Stimulated activated memory B cell treated with anti-CD40 and anti-IgM and Interleukin-4, amounts not matched to agents 10 μg/mL and 1 μg/mL and 100 μg/mL, for 72 hours (primary cell): ENCODE measurements around the gene SMOC2.

Experiments
- ATAC-seq: fragments of 150-1000 bp; cut with Tn5 transposase; 2 replicates; pipeline ENCODE4 v1.10.0; 2021
- H3K27ac Mint-ChIP-seq: one replicate; pipeline ENCODE4 v1.8.0; 2022; ENCODE audit warnings: mild to moderate bottlenecking, mixed read lengths
- H3K27me3 Mint-ChIP-seq: one replicate; pipeline ENCODE4 v1.8.0; 2022; ENCODE audit warnings: mixed read lengths
- H3K36me3 Mint-ChIP-seq: one replicate; pipeline ENCODE4 v1.8.0; 2022; ENCODE audit warnings: mixed read lengths
- H3K4me1 Mint-ChIP-seq: one replicate; pipeline ENCODE4 v1.8.0; 2022; ENCODE audit warnings: mixed read lengths
- H3K4me3 Mint-ChIP-seq: one replicate; pipeline ENCODE4 v1.8.0; 2022; ENCODE audit warnings: mild to moderate bottlenecking, moderate library complexity, mixed read lengths
- H3K9me3 Mint-ChIP-seq: one replicate; pipeline ENCODE4 v1.8.0; 2022; ENCODE audit warnings: mixed read lengths

The SMOC2 gene

GRCh38 chr6:168638468-168639271, 197.7 kb downstream of the SMOC2 start:
- Mint-ChIP-seq H3K27ac (no peak overlapping the region), H3K27me3 (peaks cover 10% of the 10 kb centered on the region), H3K9me3 (peaks cover 5% of the 10 kb centered on the region), H3K4me3 (no peak overlapping the region), H3K4me1 (no peaks in the 10 kb centered on the region), H3K36me3 (no peaks in the 10 kb centered on the region)
- no peak for ATAC-seq

GRCh38 chr6:168640181-168640580, 199.2 kb downstream of the SMOC2 start:
- no peak for ATAC-seq
- H3K27me3 Mint-ChIP-seq: peaks cover 10% of the 10 kb centered on the region
- H3K36me3 Mint-ChIP-seq: no peaks in the 10 kb centered on the region
- H3K9me3 Mint-ChIP-seq: no peaks in the 10 kb centered on the region
- H3K4me1 Mint-ChIP-seq: no peaks in the 10 kb centered on the region
- no peak overlapping the region for H3K27ac Mint-ChIP-seq
- no peak overlapping the region for H3K4me3 Mint-ChIP-seq

GRCh38 chr6:168640768-168641167, 199.8 kb downstream of the SMOC2 start:
- Mint-ChIP-seq H3K27me3 (peaks cover 10% of the 10 kb centered on the region), H3K4me1 (no peaks in the 10 kb centered on the region), H3K4me3 (no peak overlapping the region), H3K27ac (no peak overlapping the region), H3K9me3 (no peaks in the 10 kb centered on the region), H3K36me3 (no peaks in the 10 kb centered on the region)
- ATAC-seq: no peak

GRCh38 chr6:168641446-168641845, 200.5 kb downstream of the SMOC2 start:
- Mint-ChIP-seq H3K4me1 (no peaks in the 10 kb centered on the region), H3K9me3 (no peaks in the 10 kb centered on the region), H3K27me3 (peaks cover 10% of the 10 kb centered on the region), H3K4me3 (no peak overlapping the region), H3K36me3 (no peaks in the 10 kb centered on the region), H3K27ac (no peak overlapping the region)
- ATAC-seq: no peak

- Mint-ChIP-seq H3K9me3 (no peaks in the 10 kb centered on the region), H3K4me1 (no peaks in the 10 kb centered on the region), H3K4me3 (no peak overlapping the region), H3K27me3 (peaks cover 9% of the 10 kb centered on the region), H3K36me3 (no peaks in the 10 kb centered on the region), H3K27ac (no peak overlapping the region)
- peak; percentile 35 for ATAC-seq
Observed at GRCh38 chr6:168643401-168643800, 202.4 kb downstream of the SMOC2 start.

GRCh38 chr6:168645326-168645725, 204.3 kb downstream of the SMOC2 start:
- H3K4me1 Mint-ChIP-seq: no peaks in the 10 kb centered on the region
- H3K27ac Mint-ChIP-seq: no peak overlapping the region
- H3K9me3 Mint-ChIP-seq: no peaks in the 10 kb centered on the region
- H3K27me3 Mint-ChIP-seq: peaks cover 9% of the 10 kb centered on the region
- no peak for ATAC-seq
- H3K4me3 Mint-ChIP-seq: no peak overlapping the region
- H3K36me3 Mint-ChIP-seq: no peaks in the 10 kb centered on the region

GRCh38 chr6:168647271-168647670, 206.3 kb downstream of the SMOC2 start:
- no peak for ATAC-seq
- H3K9me3 Mint-ChIP-seq: no peaks in the 10 kb centered on the region
- H3K4me1 Mint-ChIP-seq: no peaks in the 10 kb centered on the region
- H3K27ac Mint-ChIP-seq: no peak overlapping the region
- peaks cover 9% of the 10 kb centered on the region for H3K27me3 Mint-ChIP-seq
- H3K36me3 Mint-ChIP-seq: no peaks in the 10 kb centered on the region
- no peak overlapping the region for H3K4me3 Mint-ChIP-seq

- Mint-ChIP-seq H3K4me1 (no peaks in the 10 kb centered on the region), H3K4me3 (no peak overlapping the region), H3K36me3 (no peaks in the 10 kb centered on the region), H3K27me3 (peaks cover 9% of the 10 kb centered on the region), H3K9me3 (no peaks in the 10 kb centered on the region), H3K27ac (no peak overlapping the region)
- ATAC-seq: peak; percentile 40
Observed at GRCh38 chr6:168648240-168649125, 207.5 kb downstream of the SMOC2 start.

GRCh38 chr6:168649209-168649608, 208.2 kb downstream of the SMOC2 start:
- no peaks in the 10 kb centered on the region for H3K9me3 Mint-ChIP-seq
- no peak overlapping the region for H3K4me3 Mint-ChIP-seq
- no peak for ATAC-seq
- H3K27ac Mint-ChIP-seq: no peak overlapping the region
- H3K27me3 Mint-ChIP-seq: peaks cover 9% of the 10 kb centered on the region
- H3K4me1 Mint-ChIP-seq: no peaks in the 10 kb centered on the region
- no peaks in the 10 kb centered on the region for H3K36me3 Mint-ChIP-seq

- H3K36me3 Mint-ChIP-seq: no peaks in the 10 kb centered on the region
- no peaks in the 10 kb centered on the region for H3K4me1 Mint-ChIP-seq
- no peak for ATAC-seq
- H3K27me3 Mint-ChIP-seq: peaks cover 9% of the 10 kb centered on the region
- peaks cover 2% of the 10 kb centered on the region for H3K9me3 Mint-ChIP-seq
- H3K27ac Mint-ChIP-seq: no peak overlapping the region
- H3K4me3 Mint-ChIP-seq: no peak overlapping the region
Observed at GRCh38 chr6:168650671-168651111, 209.7 kb downstream of the SMOC2 start.

- Mint-ChIP-seq H3K9me3 (peaks cover 21% of the 10 kb centered on the region), H3K27me3 (no peaks in the 10 kb centered on the region), H3K4me3 (no peak overlapping the region), H3K27ac (no peak overlapping the region), H3K4me1 (no peaks in the 10 kb centered on the region), H3K36me3 (no peaks in the 10 kb centered on the region)
- ATAC-seq: peak; percentile 16
Observed at GRCh38 chr6:168655462-168656152, 214.6 kb downstream of the SMOC2 start.

GRCh38 chr6:168658059-168658458, 217.1 kb downstream of the SMOC2 start:
- Mint-ChIP-seq H3K27me3 (peaks cover 12% of the 10 kb centered on the region), H3K4me3 (no peak overlapping the region), H3K9me3 (peaks cover 23% of the 10 kb centered on the region), H3K4me1 (no peaks in the 10 kb centered on the region), H3K27ac (no peak overlapping the region), H3K36me3 (no peaks in the 10 kb centered on the region)
- ATAC-seq: no peak

- Mint-ChIP-seq H3K9me3 (peaks cover 25% of the 10 kb centered on the region), H3K4me3 (no peak overlapping the region)
Observed at GRCh38 chr6:168660400-168660945, 219.5 kb downstream of the SMOC2 start.

GRCh38 chr6:168662301-168662936, 221.4 kb downstream of the SMOC2 start:
- H3K36me3 Mint-ChIP-seq: no peaks in the 10 kb centered on the region
- no peak overlapping the region for H3K27ac Mint-ChIP-seq
- H3K9me3 Mint-ChIP-seq: peaks cover 20% of the 10 kb centered on the region
- no peak overlapping the region for H3K4me3 Mint-ChIP-seq
- peaks cover 12% of the 10 kb centered on the region for H3K27me3 Mint-ChIP-seq
- no peaks in the 10 kb centered on the region for H3K4me1 Mint-ChIP-seq
- no peak for ATAC-seq

More at GRCh38 chr6:168660400-168660945, 219.5 kb downstream of the SMOC2 start:
- no peaks in the 10 kb centered on the region for H3K36me3 Mint-ChIP-seq
- no peak for ATAC-seq
- H3K27me3 Mint-ChIP-seq: peaks cover 12% of the 10 kb centered on the region
- no peak overlapping the region for H3K27ac Mint-ChIP-seq
- H3K4me1 Mint-ChIP-seq: no peaks in the 10 kb centered on the region
